Bronchial epithelial cell (primary cell): ENCODE measurements around the gene SCP2D1. TPM values are rescaled to one million over a fixed set of nuclear protein-coding genes. Genes with fewer than 3 reads are reported as not detected.

ENCODE experiments used
- DNase-seq: peaks from one replicate; pipeline ENCODE4 v3.0.0-alpha.2; 2010; ENCODE audit warnings: low read depth
- FAIRE-seq: peaks from 2 replicates; lab custom pipeline; 2011; peaks lifted over from hg19 to GRCh38; lab: Jason Lieb, UNC
- H3K27me3 ChIP-seq: 2 replicates; pipeline ENCODE4 v1.5.1; 2011; ENCODE audit warnings: low read length; ENCODE audit not compliant: control insufficient read depth, insufficient read depth
- H3K36me3 ChIP-seq: 2 replicates; pipeline ENCODE4 v1.5.1; 2011; ENCODE audit warnings: low read length; ENCODE audit not compliant: control insufficient read depth, insufficient read depth
- H3K4me3 ChIP-seq: 2 replicates; pipeline ENCODE4 v1.5.1; 2011; ENCODE audit warnings: mild to moderate bottlenecking, low read depth, low read length, control low read depth
- total RNA-seq: library from RNA; depleted of rRNA; stranded (reverse); fragments of >200 nt; gene quantifications from 2 replicates; pipeline ENCODE4 v1.2.1, GENCODE V29; 2014
- TF ChIP-seq, protein P1 (sequence below): IDR thresholded peaks from 2 replicates; pipeline ENCODE4 v1.5.1; 2011; ENCODE audit warnings: mild to moderate bottlenecking, moderate library complexity, low read length, control low read depth, inconsistent platforms; ENCODE audit not compliant: insufficient read depth, severe bottlenecking

Gene SCP2D1
- total RNA-seq, 1 donor from 2014 or later, result not detected

DNA sequence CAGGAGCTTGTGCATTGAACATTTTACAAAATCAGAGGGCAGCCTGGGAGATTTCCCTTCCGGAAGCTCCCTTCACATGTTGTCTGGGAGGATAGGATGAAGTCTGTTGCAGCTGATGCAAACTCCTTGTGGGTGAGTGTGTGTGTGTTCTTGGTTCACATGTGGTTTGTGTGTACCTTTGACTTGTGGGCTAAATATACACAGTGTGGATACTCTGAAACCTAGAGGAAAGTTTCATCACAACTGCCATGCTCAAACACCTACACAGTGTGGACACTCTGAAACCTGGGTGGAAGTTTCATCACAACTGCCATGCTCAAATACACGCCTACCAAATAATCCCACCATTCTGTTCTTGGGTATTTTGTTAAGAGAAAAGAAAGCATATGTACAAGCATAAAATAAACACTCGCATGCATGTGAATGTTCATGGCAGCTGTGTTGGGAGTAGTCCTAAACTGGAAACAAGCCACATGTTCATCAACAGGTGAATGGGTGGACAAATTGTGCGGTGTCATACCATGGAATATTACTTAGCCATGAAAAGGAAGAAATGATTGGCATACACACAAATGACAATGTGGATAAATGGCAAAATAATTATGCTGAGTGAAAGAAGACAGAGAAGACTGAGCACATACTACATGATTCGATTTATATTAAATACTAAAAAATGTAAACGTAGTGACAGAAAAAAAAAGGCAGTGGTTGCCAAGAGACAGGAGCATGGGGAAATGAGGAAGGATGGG, 1.8 kb downstream of the SCP2D1 start:
- Histone ChIP-seq H3K27me3 (no peaks in the 10 kb centered on the region), H3K36me3 (no peaks in the 10 kb centered on the region), H3K4me3 (no peak overlapping the region)
- TF ChIP-seq, protein P1, sequence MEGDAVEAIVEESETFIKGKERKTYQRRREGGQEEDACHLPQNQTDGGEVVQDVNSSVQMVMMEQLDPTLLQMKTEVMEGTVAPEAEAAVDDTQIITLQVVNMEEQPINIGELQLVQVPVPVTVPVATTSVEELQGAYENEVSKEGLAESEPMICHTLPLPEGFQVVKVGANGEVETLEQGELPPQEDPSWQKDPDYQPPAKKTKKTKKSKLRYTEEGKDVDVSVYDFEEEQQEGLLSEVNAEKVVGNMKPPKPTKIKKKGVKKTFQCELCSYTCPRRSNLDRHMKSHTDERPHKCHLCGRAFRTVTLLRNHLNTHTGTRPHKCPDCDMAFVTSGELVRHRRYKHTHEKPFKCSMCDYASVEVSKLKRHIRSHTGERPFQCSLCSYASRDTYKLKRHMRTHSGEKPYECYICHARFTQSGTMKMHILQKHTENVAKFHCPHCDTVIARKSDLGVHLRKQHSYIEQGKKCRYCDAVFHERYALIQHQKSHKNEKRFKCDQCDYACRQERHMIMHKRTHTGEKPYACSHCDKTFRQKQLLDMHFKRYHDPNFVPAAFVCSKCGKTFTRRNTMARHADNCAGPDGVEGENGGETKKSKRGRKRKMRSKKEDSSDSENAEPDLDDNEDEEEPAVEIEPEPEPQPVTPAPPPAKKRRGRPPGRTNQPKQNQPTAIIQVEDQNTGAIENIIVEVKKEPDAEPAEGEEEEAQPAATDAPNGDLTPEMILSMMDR, result no peak
- DNase-seq (no peak), FAIRE-seq (no peak)

DNA sequence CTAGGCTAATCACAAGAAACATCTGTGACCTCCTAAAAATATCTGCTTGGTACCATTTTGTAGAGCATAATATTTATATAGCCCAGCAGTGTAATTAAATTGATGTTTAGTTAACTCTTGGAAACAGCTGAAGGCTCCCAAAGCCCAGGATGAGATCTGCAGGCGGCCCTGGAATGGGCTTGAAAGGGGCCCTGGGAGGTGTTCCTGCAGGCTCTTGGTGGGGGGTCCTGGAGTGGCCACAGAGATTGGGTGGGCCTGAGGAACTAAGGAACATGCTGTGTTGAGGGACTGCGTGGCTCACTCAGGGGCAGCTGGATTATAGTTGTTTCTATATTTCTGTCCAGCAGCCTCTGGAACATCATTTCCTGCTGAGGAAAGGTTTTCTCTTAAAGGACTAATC, 9.2 kb downstream of the SCP2D1 start:
- Histone ChIP-seq H3K27me3 (no peaks in the 10 kb centered on the region), H3K4me3 (no peak overlapping the region), H3K36me3 (no peaks in the 10 kb centered on the region)
- DNase-seq (no peak), FAIRE-seq (no peak)
- TF ChIP-seq, protein P1, result no peak

DNA sequence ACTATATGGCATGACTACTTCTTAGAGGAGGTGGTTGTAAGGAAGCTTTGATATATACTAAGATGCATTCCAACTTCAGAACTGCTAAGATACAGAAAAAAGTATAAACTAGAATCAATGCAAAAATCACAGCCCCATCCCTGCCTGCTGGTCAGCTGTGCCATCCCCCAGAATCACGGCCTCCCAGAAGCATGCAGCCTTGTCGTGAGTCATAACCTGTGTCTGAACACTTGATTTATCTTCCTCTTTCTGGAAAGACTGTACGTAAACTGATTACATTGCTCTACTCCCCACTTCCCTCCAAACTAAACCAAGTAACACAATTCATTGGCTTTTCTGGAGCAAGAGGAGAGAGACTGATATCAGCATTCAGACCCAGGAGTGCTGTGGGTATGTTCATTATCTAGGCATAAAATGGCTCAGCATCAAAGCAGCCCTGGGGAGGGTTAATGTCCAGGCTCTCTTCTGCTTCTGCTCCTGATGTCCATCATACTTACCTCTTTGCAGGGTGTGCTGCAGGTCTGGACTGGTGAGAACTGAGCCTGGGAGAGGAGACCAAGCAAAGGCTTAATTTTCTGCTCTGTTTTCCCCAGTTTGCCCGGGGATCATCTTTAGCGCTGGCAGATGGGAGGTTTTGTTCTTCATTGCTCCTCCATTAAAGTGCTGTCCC, 18.4 kb downstream of the SCP2D1 start:
- TF ChIP-seq, protein P1, result no peak
- no peak for FAIRE-seq
- DNase-seq, result peak; percentile 1
- no peaks in the 10 kb centered on the region for H3K27me3 ChIP-seq
- H3K4me3 ChIP-seq, result no peak overlapping the region
- H3K36me3 ChIP-seq, result no peaks in the 10 kb centered on the region

DNA sequence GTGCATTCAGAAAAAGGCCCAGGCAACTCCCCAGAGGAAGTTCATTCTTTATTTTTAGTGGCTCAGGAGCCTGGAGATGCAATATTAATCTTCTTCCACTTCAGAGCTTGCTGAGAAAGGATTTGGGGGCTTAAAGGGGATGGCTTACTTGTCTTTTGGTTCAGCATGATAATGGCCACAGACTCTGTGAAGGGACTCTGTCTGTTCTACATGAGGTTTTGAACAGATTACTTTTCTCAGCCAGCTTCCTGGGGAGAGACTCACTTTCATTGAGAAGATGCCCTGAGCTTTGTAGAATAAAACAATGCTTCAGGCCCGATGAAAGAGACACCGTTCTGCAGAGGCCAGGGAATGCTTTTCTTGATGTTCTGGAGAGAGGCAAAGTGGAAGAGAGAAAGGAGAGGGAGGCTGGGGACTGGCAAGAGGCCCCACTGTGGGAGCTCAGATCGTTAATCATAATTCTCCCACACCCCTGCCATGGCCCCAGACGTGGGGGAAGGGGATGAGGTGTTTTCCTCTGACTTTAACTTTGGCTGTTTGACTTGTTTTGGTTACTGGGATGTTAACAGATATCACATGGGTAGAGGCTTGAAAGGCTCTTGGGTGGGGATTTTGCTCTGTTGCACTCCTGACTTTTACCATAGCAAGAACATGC, 19.1 kb downstream of the SCP2D1 start:
- no peaks in the 10 kb centered on the region for H3K27me3 ChIP-seq
- H3K36me3 ChIP-seq, result no peaks in the 10 kb centered on the region
- FAIRE-seq, result no peak
- H3K4me3 ChIP-seq, result no peak overlapping the region
- TF ChIP-seq, protein P1, result no peak
- no peak for DNase-seq

DNA sequence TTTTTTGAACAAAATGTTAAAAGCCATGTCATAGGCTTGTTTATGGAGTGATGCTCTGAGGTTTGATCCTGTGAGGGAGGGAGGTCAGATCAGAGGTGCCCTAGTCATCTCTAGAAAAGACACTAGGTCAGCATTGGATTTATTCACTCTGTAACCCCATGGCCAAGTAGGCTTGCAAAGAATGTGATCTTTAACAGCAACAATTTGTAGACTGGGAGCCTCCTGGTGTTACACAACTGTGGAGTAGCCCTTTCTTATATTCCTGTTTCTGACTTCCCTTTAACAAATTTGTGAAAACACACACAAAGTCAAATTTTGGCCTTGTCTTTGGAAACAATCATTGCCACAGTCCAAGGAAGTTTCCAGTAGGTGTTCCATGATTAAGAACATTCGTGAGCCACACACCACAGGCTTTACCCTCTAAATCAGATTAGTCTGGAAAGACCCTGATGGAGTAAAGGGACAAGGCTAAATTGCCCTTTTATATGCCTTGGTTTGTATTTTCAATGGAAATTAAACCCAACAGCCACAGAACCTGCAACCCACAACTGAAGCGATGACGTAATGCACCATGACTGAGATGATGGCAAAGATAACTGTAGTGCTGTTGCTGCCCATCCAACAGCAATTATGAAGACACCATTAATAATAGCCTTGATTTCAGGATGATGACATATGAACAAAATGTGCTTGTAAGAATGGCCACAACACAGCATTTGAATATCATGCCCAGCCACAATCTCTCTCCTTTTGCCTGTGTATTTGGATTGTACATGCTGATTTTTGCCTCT, 22.1 kb downstream of the SCP2D1 start:
- H3K27me3 ChIP-seq, result no peaks in the 10 kb centered on the region
- H3K4me3 ChIP-seq, result no peak overlapping the region
- FAIRE-seq (no peak), DNase-seq (no peak)
- TF ChIP-seq, protein P1, result no peak
- no peaks in the 10 kb centered on the region for H3K36me3 ChIP-seq
